Left lung (tissue), 10 donors: ENCODE data around the gene CPAMD8. TPM values are rescaled to one million over a fixed set of nuclear protein-coding genes. Genes with fewer than 3 reads are reported as not detected.

Source experiments
- ATAC-seq: fragments of 200-7000 bp; cut with Tn5 transposase; one replicate; pipeline ENCODE4 v1.9.1; 2020; ENCODE audit warnings: moderate library complexity
- DNase-seq, 4 donors: peaks; one replicate each; pipeline ENCODE4 v3.0.0-alpha.2; 2013 to 2020
- H3K27ac ChIP-seq, 2 donors: fragments of 200-600 bp; sonication (generic) in 1 of 2; one replicate each; pipeline versions ENCODE4 v1.5.0 to v1.8.0; 2020 to 2021
- H3K27me3 ChIP-seq, 2 donors: fragments of 200-600 bp; sonication (generic) in 1 of 2; one replicate each; pipeline versions ENCODE4 v1.5.0 to v1.8.0; 2020 to 2021
- H3K36me3 ChIP-seq, 2 donors: fragments of 200-600 bp; sonication (generic) in 1 of 2; one replicate each; pipeline versions ENCODE4 v1.5.0 to v1.8.0; 2020 to 2021
- H3K4me1 ChIP-seq, 2 donors: fragments of 200-600 bp; one replicate each; pipeline ENCODE4 v1.8.0; 2021
- H3K4me3 ChIP-seq, 2 donors: fragments of 200-600 bp; sonication (generic) in 1 of 2; one replicate each; pipeline versions ENCODE4 v1.5.0 to v1.8.0; 2020 to 2021; ENCODE audit warnings: mild to moderate bottlenecking in 1 of 2
- H3K9me3 ChIP-seq, 2 donors: fragments of 200-600 bp; sonication (generic) in 1 of 2; one replicate each; pipeline versions ENCODE4 v1.5.0 to v1.8.0; 2020 to 2021
- intact Hi-C, 2 donors: fragments of 100-400 bp; cut with DNase I; formaldehyde crosslinking; loops; one replicate each; pipeline versions ENCODE4 v1.11.2 to v1.14.2; 2022
- polyA plus RNA-seq, 6 donors: library from polyadenylated mRNA; unstranded; fragments of 120-200 nt; gene quantifications; one replicate each; pipeline ENCODE4 v1.2.1, GENCODE V29; 2013; ENCODE audit not compliant: insufficient read length in 6 of 6
- total RNA-seq, 2 donors: library from RNA; stranded (reverse); fragmentation: NEBNext Ultra II Directional; extraction: Animal tissue kit (Norgen Biotek cat#: 25700); gene quantifications; one replicate each; pipeline ENCODE4 v1.2.1, GENCODE V29; 2021
- TF ChIP-seq, protein P1 (sequence below), 2 donors: fragments of 200-600 bp; sonication (generic) in 1 of 2; IDR thresholded peaks; one replicate each; pipeline versions ENCODE4 v1.5.0 to v1.8.0; 2021; ENCODE audit warnings: antibody characterized with exemption in 2 of 2
- donor health status: DM: no; HTN: yes; CAD: no.
- donor health status: DM: no; HTN: no; CAD: no.

The CPAMD8 gene
- total and polyA plus RNA-seq, 8 donors: 13.1 to 79.9 (median 64.8) TPM

GRCh38 chr19:16920816-16921529 is 105.6 kb downstream of the CPAMD8 start:
- Histone ChIP-seq H3K27ac (no peak overlapping the region), H3K4me1 (no peaks in the 10 kb centered on the region), H3K4me3 (no peak overlapping the region), H3K36me3 (no peaks in the 10 kb centered on the region), H3K9me3 (peaks cover 0 to 15% of the 10 kb centered on the region in 2 donors), H3K27me3 (no peaks in the 10 kb centered on the region)
- intact Hi-C loops: no loop called here
- peak in 1 of 4 donors; percentile 44 for DNase-seq
- ATAC-seq: no peak
- TF ChIP-seq, protein P1, sequence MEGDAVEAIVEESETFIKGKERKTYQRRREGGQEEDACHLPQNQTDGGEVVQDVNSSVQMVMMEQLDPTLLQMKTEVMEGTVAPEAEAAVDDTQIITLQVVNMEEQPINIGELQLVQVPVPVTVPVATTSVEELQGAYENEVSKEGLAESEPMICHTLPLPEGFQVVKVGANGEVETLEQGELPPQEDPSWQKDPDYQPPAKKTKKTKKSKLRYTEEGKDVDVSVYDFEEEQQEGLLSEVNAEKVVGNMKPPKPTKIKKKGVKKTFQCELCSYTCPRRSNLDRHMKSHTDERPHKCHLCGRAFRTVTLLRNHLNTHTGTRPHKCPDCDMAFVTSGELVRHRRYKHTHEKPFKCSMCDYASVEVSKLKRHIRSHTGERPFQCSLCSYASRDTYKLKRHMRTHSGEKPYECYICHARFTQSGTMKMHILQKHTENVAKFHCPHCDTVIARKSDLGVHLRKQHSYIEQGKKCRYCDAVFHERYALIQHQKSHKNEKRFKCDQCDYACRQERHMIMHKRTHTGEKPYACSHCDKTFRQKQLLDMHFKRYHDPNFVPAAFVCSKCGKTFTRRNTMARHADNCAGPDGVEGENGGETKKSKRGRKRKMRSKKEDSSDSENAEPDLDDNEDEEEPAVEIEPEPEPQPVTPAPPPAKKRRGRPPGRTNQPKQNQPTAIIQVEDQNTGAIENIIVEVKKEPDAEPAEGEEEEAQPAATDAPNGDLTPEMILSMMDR (IDR thresholded peaks at IDR 0.05): no peak

DNA sequence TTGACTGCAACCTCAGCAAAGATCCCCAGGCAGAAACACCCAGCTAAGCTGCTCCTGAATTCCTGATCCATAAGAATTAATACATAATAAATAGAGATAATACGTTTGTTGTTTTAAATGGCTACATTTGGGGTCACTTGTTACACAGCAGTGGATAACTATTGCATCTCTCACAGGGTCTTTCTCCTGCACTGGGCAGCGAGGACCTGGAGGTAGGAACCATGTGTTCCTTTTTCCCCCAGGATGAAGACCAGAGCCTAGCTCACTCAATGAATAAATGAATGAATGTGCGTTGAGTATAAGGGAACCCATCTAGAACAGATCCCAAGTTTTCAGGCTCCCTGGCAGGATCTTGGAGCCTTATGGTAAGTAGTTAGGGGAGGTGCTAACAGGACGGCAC is 107.1 kb downstream of the CPAMD8 start:
- Histone ChIP-seq H3K36me3 (no peaks in the 10 kb centered on the region), H3K4me1 (no peaks in the 10 kb centered on the region), H3K4me3 (no peak overlapping the region), H3K9me3 (peaks cover 0 to 15% of the 10 kb centered on the region in 2 donors), H3K27me3 (no peaks in the 10 kb centered on the region), H3K27ac (no peak overlapping the region)
- intact Hi-C loops: no loop called here
- ATAC-seq (no peak), DNase-seq (no peak)
- TF ChIP-seq, protein P1 (IDR thresholded peaks at IDR 0.05): no peak

GRCh38 chr19:16917401-16917800 is 109.2 kb downstream of the CPAMD8 start:
- intact Hi-C loops: no loop called here
- no peaks in the 10 kb centered on the region for H3K27me3 ChIP-seq
- peaks cover 0 to 32% of the 10 kb centered on the region in 2 donors for H3K9me3 ChIP-seq
- H3K27ac ChIP-seq: no peak overlapping the region
- ATAC-seq (no peak), DNase-seq (peak in 1 of 4 donors; percentile 13)
- TF ChIP-seq, protein P1 (IDR thresholded peaks at IDR 0.05): no peak
- no peak overlapping the region for H3K4me3 ChIP-seq
- peaks cover 0 to 4% of the 10 kb centered on the region in 2 donors for H3K36me3 ChIP-seq
- no peaks in the 10 kb centered on the region for H3K4me1 ChIP-seq

DNA sequence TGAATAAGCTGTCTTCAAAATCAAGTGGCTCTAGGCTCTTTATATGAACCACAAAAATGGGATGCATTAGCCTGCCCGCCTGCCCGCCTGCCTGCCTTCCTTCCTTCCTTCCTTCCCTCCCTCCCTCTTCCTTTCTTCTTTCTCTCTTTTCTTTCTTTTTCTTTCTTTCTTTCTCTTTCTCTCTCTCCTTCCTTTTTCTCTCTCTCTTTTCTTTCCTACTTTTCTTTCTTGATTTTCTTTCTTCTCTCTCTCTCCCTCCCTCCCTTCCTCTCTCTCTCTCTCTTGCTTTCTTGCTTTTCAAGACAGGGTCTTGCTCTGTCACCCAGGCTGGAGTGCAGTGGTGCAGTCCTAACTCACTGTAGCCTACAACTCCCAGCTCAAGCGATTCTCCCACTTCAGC is 110.9 kb downstream of the CPAMD8 start:
- H3K4me3 ChIP-seq: no peak overlapping the region
- no peaks in the 10 kb centered on the region for H3K4me1 ChIP-seq
- ATAC-seq: no peak
- no peaks in the 10 kb centered on the region for H3K27me3 ChIP-seq
- TF ChIP-seq, protein P1 (IDR thresholded peaks at IDR 0.05): no peak
- peaks cover 0 to 40% of the 10 kb centered on the region in 2 donors for H3K9me3 ChIP-seq
- peak in 1 of 4 donors; percentile 4 for DNase-seq
- peaks cover 0 to 4% of the 10 kb centered on the region in 2 donors for H3K36me3 ChIP-seq
- H3K27ac ChIP-seq: no peak overlapping the region
- intact Hi-C loops: no loop called here

DNA sequence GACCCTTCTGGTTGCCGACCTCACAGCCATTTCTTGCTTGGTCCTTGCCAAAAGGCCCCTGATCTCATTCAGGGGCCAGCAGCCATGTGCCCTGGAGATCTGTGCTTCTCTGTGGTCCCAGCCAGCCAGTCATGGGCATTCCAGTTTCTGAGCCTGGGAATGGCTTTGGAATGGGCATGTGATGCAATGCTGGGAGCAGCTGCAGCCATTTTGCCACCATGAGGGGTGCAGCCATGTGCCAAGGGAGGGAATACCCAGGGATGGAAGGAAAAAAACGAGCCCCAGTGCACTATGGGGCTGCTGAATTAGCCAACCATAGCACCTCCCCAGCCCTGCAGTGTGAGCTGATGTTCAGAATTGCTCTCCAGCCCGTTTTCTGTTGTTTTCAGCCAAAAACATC is 111.5 kb downstream of the CPAMD8 start:
- DNase-seq: peak in 1 of 4 donors; percentile 8

More for the DNA sequence above, 111.5 kb downstream of the CPAMD8 start:
- H3K27ac ChIP-seq: no peak overlapping the region
- no peak overlapping the region for H3K4me3 ChIP-seq
- TF ChIP-seq, protein P1 (IDR thresholded peaks at IDR 0.05): no peak
- intact Hi-C loops: no loop called here
- no peak for ATAC-seq
- peaks cover 0 to 40% of the 10 kb centered on the region in 2 donors for H3K9me3 ChIP-seq
- no peaks in the 10 kb centered on the region for H3K4me1 ChIP-seq
- H3K27me3 ChIP-seq: no peaks in the 10 kb centered on the region
- peaks cover 0 to 4% of the 10 kb centered on the region in 2 donors for H3K36me3 ChIP-seq
